Superior temporal gyrus (tissue), 1 donor: ENCODE results near the gene PPFIA4.
"Not testable (repeated sequence)": the region's sequence is repeated elsewhere in the genome, so short reads cannot be mapped to it uniquely, and the experiment has no call there.

Source experiments
- DNase-seq: peaks from one replicate; pipeline ENCODE4 v3.0.0-alpha.2; 2016; ENCODE audit errors: extremely low spot score

PPFIA4 gene

DNA sequence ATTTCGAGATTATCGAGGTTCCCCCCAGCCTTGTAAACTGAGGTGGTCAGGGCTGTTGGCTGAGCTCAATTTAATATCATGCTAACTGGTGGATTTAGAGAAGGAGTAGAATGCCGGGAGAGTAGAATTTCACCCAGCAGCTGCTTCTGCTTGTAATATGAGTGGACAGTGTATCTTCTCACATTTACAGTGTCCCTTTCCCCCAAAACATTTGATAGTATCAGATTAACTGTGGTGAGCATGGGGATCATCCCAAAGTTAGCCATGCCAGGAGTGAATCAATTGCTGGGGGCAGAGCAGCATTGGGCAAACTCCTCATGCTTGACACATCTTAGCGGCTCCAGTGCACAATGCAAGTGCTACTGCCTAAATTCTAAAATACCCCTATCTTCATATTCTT, 9.2 kb upstream of the PPFIA4 start:
- no peak for DNase-seq

DNA sequence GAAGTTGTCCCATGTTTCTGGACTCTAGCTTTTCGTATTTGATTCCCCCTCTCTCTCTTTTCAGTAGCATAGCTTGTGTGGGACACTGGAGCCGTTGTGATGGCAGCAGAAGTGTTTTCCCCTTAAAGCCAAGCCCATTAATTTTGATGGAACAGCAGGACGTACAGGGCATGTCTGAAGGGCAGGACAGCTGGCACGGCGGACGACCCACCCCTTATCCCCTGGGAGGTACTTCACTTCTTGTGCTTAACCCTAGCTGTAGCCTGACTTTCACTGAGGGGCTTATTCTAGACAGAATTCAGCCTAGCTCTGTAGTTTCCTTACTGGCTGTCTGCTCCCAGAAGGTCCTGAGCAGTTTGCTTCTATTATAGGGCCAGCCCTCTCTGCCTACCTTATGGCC, 8.6 kb upstream of the PPFIA4 start:
- DNase-seq, result no peak

DNA sequence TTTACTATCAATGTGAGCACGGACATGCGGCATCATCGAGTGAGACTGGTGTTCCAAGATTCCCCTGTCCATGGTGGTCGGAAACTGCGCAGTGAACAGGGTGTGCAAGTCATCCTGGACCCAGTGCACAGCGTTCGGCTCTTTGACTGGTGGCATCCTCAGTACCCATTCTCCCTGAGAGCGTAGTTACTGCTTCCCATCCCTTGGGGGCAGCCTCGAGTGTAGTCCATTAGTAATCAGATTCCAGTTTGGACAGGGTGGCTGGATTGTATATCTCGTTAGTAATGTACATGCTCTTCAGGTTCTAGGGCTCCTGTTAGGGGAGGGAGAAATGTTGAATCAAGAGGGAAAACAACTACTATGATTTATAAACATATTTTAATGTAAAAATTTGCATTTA, 3.4 kb upstream of the PPFIA4 start:
- not testable (repeated sequence) for DNase-seq

DNA sequence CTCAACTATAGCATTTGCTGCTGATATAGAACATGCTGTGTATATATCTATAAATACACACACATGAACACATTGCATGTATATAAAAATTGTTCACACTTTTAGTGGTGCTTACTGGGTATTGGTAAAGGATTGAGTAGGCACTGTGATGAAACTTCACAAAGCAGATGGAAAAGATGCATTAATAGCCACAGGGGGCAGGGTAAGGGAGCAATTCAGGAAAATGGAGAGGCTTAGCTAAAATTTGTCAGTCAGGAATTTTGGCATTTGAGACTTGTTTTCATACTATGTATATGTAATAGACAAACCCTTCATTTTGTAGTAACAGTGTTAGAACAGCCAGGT, 633 bp upstream of the PPFIA4 start:
- peak; percentile 57 for DNase-seq

- DNase-seq, result peak; percentile 35
Observed at GRCh38 chr1:203026666-203027663, 674 bp downstream of the PPFIA4 start.

DNA sequence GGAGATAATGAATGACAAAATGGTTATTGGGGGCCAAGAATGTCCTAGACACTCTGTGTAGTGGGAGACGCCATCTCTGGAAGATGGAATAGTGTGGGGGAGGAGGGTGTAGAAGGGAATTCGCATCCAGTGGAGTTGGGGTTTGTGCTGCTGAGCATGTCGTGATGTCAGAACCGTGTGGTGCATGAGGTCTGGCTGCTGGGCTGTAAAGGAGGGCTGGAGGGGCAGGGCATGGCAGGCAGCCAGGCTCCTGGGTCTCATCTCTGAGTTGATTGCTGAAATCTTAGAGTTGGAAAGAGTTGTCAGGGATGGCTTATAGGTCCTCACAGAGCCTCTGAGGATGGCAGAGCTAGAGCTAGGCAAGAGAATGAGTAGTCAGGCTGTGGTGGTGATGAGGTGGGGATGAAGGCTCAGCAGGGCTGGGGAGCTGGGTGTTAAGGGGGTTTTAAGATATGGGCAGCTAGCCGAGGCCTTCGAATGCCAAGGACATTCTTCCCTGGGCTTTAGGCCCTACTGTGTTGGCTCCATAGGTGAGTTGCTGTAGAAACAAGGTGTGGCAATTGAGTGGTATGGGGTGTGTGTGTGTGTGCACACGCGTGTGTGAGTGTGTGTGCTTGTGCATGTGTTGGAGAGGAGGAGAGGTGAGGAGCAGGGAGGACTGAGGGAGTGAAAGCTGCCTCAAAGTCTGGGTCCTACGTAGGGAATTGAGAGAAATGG, 1.9 kb downstream of the PPFIA4 start:
- peak; percentile 37 for DNase-seq

GRCh38 chr1:203028784-203029553, 2.7 kb downstream of the PPFIA4 start:
- DNase-seq, result peak; percentile 23

DNA sequence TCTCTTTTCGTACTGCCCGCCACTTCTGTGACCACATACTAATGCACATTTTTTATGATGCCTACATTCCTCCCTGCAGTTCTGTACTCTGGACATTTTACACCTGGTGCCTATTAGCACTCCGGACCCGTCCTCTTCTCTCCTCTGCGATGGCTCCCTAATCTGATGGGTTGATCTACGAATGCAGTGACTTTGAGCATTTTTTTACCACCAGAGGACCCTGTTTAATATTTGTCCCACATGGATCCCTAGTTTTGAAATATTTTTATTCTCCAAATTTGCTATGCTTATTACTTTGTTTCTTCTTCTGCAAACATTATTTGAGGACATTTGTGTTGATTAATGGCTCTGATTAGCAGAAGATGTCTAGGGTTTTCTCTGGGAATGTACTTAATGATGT, 5.2 kb downstream of the PPFIA4 start:
- DNase-seq, result no peak

DNA sequence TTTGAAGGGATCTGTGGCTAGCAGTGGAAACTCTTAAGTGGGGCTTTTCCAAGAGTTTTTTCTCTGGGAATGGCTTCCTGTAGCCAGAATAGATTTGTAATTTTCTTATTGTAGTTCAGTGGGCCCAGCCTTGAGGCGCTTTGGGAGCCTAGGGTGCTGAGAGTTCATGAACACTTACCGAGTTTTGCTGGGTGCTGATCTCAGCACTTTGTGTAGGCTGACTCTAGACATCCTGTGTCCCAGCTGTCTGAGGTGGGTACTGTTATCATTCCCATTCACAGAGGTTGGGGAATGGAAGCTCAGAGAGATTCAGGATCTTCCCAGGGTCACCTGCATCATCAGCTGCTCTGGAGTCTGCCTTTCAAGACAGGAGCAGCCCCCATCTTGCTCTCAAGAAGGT, 7.0 kb downstream of the PPFIA4 start:
- DNase-seq, result no peak

GRCh38 chr1:203033917-203034316, 7.6 kb downstream of the PPFIA4 start:
- DNase-seq, result no peak

GRCh38 chr1:203034422-203035110, 8.3 kb downstream of the PPFIA4 start:
- no peak for DNase-seq

DNA sequence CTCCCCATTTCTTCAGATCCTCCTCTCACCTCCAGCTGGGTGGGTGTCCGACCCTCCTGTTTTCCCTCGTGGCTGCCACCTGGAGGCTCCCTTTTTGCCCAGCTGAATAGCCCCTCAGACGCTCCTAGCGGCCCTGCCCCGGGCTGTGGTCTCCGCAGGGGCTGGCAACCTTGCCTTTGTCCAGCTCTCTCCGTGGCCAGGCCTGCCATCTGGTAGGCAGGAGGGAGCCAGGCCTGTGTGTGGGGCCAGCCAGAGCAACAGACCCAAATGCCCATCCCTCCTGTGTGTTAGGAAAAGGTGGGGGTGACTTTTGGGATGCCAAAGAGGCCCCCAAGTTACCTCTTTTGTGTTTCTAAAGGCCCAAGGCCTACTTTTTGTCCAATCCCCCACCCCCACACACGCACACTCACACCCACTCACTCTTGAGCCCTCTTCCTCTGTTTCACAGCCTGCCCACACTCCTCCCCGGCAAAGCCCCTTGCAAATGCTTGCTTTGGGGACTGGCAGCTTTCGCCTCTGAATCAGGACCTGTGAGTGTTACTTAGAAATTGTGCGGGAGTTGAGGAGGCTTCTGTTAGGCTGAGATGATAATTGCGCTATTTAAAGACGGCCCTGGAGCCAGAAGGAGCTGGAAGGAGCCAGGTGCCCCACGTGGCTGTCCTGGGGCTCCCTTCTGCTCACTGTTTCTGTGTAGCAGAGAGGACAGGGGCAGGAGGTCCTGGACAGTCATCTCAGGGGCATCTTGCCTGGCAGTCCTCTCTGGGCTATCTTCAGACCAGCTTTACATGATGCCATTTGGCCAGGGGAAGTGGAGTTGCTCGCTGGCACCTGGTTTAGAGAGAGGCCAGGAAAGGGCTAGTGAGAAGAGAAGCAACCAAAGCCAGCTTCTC, 9.1 kb downstream of the PPFIA4 start:
- DNase-seq, result no peak

DNA sequence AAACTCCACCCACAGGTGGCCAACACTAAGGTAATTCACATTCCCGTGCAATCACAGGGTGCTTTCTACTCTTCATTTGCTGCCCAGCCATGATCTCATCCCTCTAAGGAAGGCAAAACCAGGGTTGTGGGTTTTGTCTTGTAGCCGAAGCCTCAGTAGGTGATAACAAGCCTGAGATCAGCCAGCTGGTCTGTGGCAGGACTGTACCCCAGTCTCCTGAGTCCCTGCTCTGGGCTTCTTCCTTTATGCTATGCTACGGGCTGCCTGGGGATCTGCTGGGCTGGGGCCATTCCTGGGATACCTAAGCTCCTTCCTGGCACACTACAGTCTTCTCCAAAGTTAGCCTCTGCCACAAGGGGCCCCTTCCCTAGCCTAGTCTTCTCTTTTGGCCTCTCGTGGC, 9.8 kb downstream of the PPFIA4 start:
- no peak for DNase-seq

DNA sequence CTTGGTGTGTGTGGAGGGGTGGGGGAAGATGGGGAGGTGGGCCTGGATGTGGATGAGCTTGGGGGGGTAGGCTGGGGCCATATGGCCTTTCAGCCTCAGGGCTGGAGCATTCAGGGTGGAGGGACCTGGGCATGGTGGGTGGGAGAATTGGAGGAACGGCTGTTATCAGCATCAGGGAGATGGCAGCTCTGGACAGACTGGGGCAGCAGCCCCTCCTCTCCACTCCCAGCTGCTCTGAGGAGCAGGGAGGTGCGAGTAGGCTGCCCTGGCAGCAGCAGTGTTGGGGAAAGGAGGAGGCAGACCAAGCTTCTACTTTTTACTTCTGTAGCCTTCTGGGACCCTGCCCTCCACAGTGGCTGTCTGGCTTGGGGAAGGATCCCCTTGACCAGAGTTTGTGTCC, 10.2 kb downstream of the PPFIA4 start:
- no peak for DNase-seq

DNA sequence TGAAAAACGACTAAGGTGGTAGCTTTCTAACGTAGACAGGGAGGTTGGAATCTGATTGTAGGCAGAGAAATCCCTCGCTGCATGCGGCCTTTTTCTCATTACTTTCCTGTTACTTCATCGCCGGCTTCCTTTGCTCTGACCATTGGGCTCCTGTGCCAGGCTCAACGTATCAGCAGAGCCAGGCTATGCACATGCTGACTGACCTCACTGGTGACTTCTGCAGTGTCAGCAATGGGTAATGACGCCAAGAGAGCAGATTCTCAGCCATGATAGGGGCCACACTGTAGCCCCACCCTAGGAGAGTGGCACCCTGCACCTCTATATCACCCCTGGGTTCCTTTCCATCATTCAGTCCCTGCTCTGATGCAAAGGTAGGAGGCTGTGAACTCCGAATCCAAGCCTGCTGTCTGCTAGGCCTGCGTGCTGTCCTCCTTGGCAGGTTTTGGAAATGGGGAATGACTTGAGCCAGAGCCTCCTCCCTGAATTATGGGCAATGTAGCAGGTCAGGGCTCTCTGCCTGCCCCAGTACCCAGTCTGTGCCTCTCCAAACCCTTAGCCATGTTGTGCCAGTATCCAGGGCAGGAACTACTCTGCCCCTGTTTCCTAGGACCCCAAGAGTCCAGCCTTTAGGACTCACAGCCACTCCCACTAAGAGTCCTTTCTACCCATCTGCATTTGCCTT, 11.4 kb downstream of the PPFIA4 start:
- no peak for DNase-seq

DNA sequence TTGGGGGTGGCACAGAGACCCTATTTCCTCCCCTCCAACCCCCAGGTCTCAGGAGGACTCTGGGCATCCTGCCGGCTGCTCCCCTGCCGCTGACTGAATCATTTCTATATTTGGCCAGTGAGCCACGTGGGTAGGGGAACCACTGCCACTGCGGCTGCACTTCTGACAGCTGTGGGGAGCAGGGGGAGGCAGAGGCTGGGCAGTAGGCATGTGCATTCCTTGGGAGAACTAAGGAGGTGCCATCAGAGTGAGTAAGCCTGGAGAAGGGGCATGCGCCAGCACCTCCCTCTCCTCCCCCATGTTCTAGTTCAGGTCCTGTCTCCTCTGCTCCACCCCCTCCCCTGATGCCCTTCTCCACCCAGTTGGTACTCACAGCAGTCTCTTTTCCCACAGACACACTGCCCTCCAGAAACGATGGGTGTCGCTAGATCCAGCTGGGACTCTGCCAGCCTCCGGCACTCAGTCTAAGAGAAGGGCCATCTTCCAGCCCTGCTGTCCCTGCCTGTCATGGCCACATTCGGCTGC, 12.0 kb downstream of the PPFIA4 start:
- DNase-seq, result peak; percentile 79

GRCh38 chr1:203038891-203039608, 12.8 kb downstream of the PPFIA4 start:
- DNase-seq, result peak; percentile 91

DNA sequence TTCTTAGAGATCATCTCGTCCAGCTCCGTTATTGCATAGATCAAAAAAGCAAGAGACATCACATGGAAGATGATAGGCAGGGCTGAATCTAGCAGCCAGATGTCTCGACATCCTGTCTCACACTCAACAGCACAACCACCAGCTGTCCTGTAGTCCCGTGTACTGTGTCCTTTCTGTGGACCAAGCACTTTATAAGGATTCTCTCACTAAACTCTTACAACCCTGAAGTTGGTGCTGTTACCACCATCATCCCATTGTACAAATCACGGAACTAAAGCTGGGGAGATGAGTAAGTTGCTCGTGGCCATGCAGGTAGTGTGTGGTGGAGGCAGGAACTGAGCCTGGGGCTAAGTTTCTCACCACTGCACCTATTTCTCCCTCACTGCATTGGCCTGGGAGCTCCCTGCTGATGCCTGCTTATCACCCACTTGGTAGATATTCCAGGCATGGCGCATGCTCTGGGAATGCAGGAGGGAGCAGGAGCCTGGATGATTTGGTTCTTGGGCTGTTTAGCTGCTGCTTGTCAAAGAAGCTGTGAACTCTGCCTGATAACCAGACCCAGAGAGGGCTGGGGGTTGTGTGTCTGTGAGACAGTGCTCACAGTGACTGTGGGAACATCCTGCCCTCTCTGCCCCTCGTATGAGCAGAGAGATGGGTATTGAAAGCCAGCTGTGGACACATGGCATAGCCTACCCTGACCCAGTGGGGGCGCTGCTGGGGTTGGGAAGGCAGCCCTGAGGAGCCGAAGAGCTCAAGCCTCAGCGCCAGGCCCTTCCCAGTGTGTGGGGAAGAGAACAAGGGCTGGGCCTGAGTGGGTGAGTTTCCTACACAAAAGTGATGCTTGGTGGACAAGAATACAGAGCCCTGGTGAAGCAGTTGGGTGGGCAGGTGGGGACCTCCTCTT, 13.6 kb downstream of the PPFIA4 start:
- DNase-seq, result no peak
